IPS DF 19.7 (cell line): ENCODE data around the gene STK11.

Experiments
- DNase-seq: peaks from one replicate; pipeline ENCODE4 v3.0.0-alpha.2; 2013; ENCODE audit warnings: low read depth, low spot score

Gene STK11

GRCh38 chr19:1250437-1251260 lies 45.1 kb downstream of the STK11 start:
- DNase-seq = no peak

- no peak for DNase-seq
Observed at GRCh38 chr19:1251330-1252220, 46.0 kb downstream of the STK11 start.

- DNase-seq = no peak
Observed at GRCh38 chr19:1252221-1252820, 46.7 kb downstream of the STK11 start.

- no peak for DNase-seq
Observed at GRCh38 chr19:1252821-1253513, 47.4 kb downstream of the STK11 start.

- no peak for DNase-seq
Observed at GRCh38 chr19:1253514-1254080, 48.0 kb downstream of the STK11 start.

- no peak for DNase-seq
Observed at GRCh38 chr19:1254081-1254527, 48.5 kb downstream of the STK11 start.

GRCh38 chr19:1254530-1255185 lies 49.1 kb downstream of the STK11 start:
- DNase-seq = no peak

GRCh38 chr19:1255186-1256161 lies 49.9 kb downstream of the STK11 start:
- DNase-seq = no peak

- no peak for DNase-seq
Observed at GRCh38 chr19:1256646-1257474, 51.3 kb downstream of the STK11 start.

- no peak for DNase-seq
Observed at GRCh38 chr19:1257475-1258162, 52.0 kb downstream of the STK11 start.

GRCh38 chr19:1258163-1258492 lies 52.5 kb downstream of the STK11 start:
- no peak for DNase-seq

GRCh38 chr19:1258707-1259205 lies 53.2 kb downstream of the STK11 start:
- DNase-seq = no peak

GRCh38 chr19:1259206-1259875 lies 53.8 kb downstream of the STK11 start:
- DNase-seq = no peak

- DNase-seq = no peak
Observed at GRCh38 chr19:1259876-1260748, 54.5 kb downstream of the STK11 start.

GRCh38 chr19:1260749-1261537 lies 55.4 kb downstream of the STK11 start:
- DNase-seq = no peak

GRCh38 chr19:1261538-1261797 lies 55.9 kb downstream of the STK11 start:
- no peak for DNase-seq
